Activated T-cell treated with anti-CD3 and anti-CD28 coated beads, Interleukin-2, amount 50 U/mL, for 48 hours (primary cell): ENCODE measurements around the gene ACAD11.
"Not testable (repeated sequence)": the region's sequence is repeated elsewhere in the genome, so short reads cannot be mapped to it uniquely, and the experiment has no call there.

Experiments used
- DNase-seq, 2 experiments: peaks; one replicate each; pipeline ENCODE4 v3.0.0-alpha.2; 2020

ACAD11 gene

GRCh38 chr3:132650153-132650552, 9.5 kb downstream of the ACAD11 start:
- DNase-seq: no peak

GRCh38 chr3:132645058-132645457, 14.6 kb downstream of the ACAD11 start:
- DNase-seq: no peak

- no peak for DNase-seq
These were observed 16.2 kb downstream of the ACAD11 start for GRCh38 chr3:132643366-132643765.

- no peak for DNase-seq
These were observed 17.1 kb downstream of the ACAD11 start for GRCh38 chr3:132642539-132642847.

- DNase-seq: no peak
These were observed 17.6 kb downstream of the ACAD11 start for GRCh38 chr3:132641837-132642538.

GRCh38 chr3:132641427-132641826, 18.2 kb downstream of the ACAD11 start:
- not testable (repeated sequence) for DNase-seq

- DNase-seq: no peak
These were observed 20.9 kb downstream of the ACAD11 start for GRCh38 chr3:132638706-132639105.

GRCh38 chr3:132637590-132637989, 22.0 kb downstream of the ACAD11 start:
- DNase-seq: no peak

GRCh38 chr3:132635052-132635451, 24.6 kb downstream of the ACAD11 start:
- no peak for DNase-seq

GRCh38 chr3:132630612-132631011, 29.0 kb downstream of the ACAD11 start:
- no peak for DNase-seq

GRCh38 chr3:132629928-132630327, 29.7 kb downstream of the ACAD11 start:
- no peak for DNase-seq

- no peak for DNase-seq
These were observed 31.5 kb downstream of the ACAD11 start for GRCh38 chr3:132628157-132628556.

GRCh38 chr3:132626955-132627354, 32.7 kb downstream of the ACAD11 start:
- DNase-seq: no peak

GRCh38 chr3:132625613-132626012, 34.0 kb downstream of the ACAD11 start:
- no peak for DNase-seq

- no peak for DNase-seq
These were observed 34.8 kb downstream of the ACAD11 start for GRCh38 chr3:132624790-132625189.

GRCh38 chr3:132623646-132624045, 36.0 kb downstream of the ACAD11 start:
- DNase-seq: no peak

- no peak for DNase-seq
These were observed 36.8 kb downstream of the ACAD11 start for GRCh38 chr3:132622761-132623160.

GRCh38 chr3:132622148-132622547, 37.5 kb downstream of the ACAD11 start:
- no peak for DNase-seq

- DNase-seq: no peak
These were observed 42.8 kb downstream of the ACAD11 start for GRCh38 chr3:132616780-132617179.

GRCh38 chr3:132615881-132616280, 43.7 kb downstream of the ACAD11 start:
- no peak for DNase-seq

GRCh38 chr3:132615301-132615700, 44.3 kb downstream of the ACAD11 start:
- DNase-seq: not testable (repeated sequence)

GRCh38 chr3:132606620-132607019, 53.0 kb downstream of the ACAD11 start:
- DNase-seq: not testable (repeated sequence)

GRCh38 chr3:132606085-132606484, 53.5 kb downstream of the ACAD11 start:
- DNase-seq: no peak

- DNase-seq: no peak
These were observed 54.2 kb downstream of the ACAD11 start for GRCh38 chr3:132605374-132605792.

- DNase-seq: not testable (repeated sequence)
These were observed 59.0 kb downstream of the ACAD11 start for GRCh38 chr3:132600614-132601013.
